Anterior cingulate cortex (tissue), 58 donors: Measurements from ENCODE around the gene SCRN3.
"Not testable (repeated sequence)": the region's sequence is repeated elsewhere in the genome, so short reads cannot be mapped to it uniquely, and the experiment has no call there.

Experiments used
- DNase-seq, 58 donors: peaks; one replicate each; lab custom pipeline; 2025; lab: John Stamatoyannopoulos, UW

SCRN3 gene, protein sequence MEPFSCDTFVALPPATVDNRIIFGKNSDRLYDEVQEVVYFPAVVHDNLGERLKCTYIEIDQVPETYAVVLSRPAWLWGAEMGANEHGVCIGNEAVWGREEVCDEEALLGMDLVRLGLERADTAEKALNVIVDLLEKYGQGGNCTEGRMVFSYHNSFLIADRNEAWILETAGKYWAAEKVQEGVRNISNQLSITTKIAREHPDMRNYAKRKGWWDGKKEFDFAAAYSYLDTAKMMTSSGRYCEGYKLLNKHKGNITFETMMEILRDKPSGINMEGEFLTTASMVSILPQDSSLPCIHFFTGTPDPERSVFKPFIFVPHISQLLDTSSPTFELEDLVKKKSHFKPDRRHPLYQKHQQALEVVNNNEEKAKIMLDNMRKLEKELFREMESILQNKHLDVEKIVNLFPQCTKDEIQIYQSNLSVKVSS

DNA sequence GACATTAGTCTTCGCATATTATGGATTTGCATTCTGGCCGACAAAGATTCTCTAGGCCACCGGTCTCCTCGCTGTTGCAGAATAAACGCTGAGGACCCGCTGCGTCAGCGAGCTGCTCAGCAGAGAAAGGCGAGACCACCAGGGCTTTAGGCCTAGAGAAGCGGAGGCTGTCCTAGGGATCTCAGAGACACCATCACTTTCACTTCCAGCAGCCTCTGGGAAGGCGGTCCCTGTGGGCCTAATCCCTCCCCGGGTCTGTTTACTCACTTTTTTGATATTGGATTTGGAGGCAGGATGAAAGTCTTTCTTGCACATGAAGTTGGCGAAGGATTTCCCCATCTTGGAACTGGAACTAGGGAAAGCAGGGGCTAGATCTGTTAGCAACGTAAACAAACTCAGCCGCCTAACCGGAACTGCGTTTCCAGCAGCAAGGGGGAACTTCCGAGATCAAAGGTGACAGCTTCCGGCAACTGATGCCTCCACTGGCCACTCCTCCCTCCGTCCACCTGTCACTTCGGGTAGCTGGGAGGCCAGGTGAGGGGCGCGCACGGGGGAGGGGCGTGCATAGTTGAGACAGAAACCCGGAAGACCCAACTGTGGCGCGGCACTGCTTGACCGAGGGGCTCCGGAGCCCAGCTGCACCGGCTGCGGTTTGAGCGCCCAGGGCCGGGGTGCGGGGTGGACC, at the start of gene SCRN3:
Gene SCRN3, plus strand, starts transcription at position 447 of the 685 bp plus-strand sequence. CDS start 2,554 bp downstream, outside the sequence.
- DNase-seq = peak; percentile 16 to 91 (median 76)

DNA sequence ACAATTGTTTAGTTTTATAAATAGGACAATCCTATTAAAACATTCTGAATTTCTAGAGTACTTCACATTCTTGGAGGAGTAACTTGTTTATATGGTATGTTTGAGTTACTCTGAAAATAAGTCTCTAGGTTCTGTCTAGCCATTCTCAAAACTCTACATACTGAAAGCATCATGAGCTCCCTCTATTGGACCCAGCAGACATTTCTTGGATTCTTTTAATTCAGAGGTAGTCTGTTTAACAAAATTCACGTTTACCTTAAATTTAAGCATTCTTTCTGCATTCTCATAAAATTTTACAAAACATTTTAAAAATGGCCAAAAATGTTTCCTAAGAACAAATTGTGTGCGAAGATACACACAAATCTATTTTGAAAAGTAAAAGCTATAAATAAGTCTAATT, 45.5 kb upstream of the SCRN3 start:
- DNase-seq = no peak

DNA sequence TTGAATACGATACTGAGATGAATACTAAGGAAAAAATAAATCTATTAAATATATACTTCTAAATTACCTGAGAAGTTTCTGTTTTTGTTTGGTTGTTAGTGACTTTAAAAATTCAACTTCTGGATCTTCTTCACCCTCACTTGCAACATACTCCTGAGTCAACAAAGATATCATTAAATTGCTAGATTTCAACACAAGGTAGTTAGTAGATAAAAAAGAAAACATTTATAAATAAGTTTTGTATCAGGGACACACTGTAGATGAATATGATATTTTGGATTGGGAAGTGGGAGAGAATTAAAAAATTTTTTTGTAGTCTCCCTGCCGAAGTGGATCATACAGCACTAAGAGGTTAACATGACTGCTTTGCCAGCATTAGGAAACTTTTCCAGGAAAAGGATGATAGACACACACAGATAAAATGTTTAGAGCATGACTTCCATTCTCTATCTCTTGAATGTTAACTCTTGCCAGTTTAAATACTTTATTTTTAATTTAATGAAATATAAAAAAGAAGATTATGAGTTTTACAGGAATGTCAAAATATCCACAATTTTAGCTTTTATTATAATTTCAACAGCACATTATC, 44.8 kb upstream of the SCRN3 start:
- DNase-seq = no peak

DNA sequence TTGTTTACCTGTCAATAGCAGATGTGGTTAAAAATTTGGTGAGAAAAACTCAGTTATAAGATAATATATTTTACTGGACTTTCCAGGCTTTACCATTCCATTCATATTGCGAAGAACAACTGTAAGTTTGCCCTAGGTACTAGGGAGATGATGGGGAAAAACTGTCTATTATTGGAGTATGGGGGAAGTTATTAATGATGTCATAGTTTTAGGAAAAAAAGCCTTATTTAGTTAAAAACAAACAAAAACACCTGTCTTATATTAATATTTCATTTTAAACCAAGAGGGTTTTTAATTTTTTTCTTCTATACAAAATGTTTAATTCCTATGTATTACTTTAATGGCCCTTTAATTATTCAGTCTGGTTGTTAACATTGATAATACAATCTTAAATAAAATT, 42.5 kb upstream of the SCRN3 start:
- no peak for DNase-seq

DNA sequence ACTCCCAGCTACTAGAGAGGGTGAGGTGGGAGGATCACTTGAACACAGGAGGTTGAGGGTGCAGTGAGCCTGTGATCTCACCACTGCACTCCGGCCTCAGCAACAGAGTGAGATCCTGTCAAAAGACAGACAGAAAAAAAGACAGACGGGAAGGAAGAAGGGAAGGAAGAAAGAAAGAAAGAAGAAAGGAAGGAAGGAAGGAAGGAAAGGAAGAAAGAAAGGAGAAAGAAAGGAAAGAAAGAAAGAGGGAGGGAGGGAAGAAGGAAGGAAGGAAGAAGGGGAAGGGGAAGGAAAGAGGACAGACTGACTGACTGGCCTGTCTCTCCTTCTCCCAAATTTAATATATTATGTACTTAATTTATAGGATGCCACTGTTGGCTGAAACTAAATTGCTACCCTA, 39.2 kb upstream of the SCRN3 start:
- DNase-seq = no peak

DNA sequence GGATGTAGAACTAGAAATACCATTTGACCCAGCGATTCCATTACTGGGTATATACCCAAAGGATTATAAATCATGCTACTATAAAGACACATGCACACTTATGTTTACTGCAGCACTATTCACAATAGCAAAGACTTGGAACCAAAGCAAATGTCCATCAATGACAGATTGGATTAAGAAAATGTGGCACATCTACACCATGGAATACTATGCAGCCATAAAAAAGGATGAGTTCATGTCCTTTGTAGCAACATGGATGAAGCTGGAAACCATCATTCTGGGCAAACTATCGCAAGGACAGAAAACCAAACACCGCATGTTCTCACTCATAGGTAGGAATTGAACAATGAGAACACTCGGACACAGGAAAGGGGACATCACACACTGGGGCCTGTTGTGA, 35.9 kb upstream of the SCRN3 start:
- DNase-seq = not testable (repeated sequence)

DNA sequence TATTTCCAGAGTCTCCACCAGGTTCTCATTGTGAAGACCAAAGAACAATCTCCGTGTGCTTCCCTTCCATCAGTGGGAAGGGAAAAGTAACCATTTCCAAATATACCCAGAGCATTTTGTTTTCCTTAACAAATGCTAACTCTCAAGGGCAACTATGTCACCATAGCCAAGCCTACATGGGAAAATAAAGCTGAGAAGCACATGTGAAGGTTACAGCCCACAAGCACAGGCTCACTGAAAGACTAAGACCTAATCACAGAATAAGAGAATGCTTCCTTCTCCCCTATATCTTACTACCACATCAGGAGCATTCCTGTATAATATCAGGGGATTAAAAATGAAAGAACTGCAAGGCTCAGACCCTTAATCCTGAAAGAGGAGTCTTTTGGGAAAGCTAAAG, 32.6 kb upstream of the SCRN3 start:
- DNase-seq = no peak

DNA sequence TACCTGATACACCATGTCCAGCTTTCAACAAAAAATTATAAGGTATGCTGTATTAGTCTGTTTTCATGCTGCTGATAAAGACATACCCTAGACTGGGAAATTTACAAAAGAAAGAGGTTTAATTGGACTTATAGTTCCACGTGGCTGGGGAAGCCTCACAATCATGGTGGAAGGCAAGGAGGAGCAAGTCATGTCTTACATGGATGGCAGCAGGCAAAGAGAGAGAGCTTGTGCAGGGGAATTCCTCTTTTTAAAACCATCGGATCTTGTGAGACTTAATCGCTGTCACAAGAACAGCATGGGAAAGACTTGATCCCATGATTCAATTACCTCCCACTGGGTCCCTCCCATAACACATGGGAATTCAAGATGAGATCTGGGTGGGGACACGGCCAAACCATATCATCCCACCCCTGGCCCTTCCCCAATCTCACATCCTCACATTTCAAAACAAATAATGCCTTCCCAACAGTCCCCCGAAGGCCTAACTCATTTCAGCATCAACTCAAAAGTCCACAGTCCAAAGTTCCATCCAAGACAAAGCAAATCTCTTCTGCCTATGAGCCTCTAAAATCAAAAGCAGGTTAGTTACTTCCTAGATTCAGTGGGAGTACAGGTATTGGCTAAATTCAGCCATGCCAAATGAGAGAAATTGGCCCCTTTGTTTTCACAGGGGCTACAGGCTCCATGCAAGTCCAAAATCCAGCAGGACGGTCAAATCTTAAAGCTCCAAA, 31.9 kb upstream of the SCRN3 start:
- DNase-seq = not testable (repeated sequence)

DNA sequence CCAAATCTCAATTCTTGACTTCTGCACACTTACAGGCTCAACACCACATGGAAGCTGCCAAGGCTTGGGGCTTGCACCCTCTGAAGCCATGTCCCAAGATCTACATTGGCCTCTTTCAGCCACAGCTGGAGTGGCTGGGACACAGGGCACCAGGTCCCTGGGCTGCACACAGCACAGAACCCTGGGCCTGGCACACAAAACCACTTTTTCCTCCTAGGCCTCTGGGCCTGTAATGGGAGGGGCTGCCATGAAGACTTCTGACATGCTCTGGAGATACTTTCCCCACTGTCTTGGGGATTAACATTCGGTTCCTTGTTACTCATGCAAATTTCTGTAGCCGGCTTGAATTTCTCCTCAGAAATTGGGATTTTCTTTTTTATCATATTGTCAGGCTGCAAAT, 30.9 kb upstream of the SCRN3 start:
- DNase-seq = no peak

DNA sequence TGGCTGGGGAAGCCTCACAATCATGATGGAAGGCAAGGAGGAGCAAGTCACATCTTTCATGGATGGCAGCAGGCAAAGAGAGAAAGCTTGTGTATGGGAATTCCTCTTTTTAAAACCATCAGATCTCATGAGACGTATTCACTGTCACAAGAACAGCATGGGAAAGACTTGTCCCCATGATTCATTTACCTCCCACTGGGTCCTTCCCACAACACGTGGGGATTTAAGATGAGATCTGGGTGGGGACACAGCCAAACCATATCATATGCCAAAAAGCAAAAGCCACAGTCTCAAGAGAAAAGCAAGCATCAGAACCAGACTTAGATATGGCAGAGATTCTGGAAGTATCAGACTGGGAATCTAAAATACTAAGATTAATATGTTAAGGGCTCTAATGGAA, 30.0 kb upstream of the SCRN3 start:
- no peak for DNase-seq

DNA sequence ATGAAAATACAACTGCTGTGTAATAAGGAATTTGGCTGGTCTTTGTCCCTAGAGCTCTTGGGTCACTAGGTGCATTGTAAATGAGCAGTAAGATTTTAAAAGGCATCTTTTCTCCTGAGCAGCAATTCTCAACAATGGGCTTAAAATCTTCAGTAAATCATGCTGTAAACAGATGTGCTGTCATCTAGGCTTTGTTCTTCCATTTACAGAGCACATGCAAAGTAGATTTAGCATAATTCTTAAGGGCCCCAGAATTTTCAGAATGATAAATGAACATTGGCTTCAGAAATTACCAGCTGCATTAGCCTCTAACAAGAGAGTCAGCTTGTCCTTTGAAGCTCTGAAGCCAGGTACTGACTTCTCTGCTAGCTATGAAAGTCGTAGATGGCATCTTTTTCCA, 26.8 kb upstream of the SCRN3 start:
- no peak for DNase-seq

DNA sequence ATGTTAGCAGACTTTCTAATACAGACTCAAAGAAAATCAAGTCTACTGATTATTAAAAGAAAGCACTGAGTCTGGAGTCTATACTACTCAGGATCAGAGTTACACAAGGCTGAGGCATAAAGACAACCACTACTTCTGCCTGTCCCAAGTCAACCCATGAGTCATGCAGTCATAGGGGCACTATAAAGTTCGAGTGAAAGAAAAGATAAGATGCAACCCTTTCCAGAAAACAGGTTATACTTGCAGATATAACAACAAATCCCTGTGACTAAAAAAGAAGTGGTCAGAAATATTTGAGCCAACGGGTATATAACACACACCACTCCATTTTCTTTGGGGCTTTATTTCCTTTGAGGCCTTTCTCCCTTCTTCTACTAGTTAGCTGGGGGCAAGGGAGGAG, 18.6 kb upstream of the SCRN3 start:
- no peak for DNase-seq

DNA sequence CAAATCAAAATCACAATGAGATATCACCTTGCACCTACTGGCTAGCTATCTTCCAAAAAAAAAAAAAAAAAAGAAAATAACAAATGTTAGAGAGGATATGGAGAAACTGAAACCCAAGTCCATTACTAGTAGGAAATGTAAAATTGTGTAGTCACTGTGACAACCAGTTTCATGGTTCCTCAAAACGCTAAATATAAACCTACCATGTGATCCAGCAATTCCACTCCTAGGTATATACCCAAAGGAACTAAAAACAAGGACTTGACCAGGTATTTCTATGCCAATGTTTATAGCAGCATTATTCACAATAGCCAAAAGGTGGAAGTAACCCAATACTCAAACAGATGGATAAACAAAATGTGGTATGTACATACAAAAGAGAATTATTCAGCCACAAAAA, 11.7 kb upstream of the SCRN3 start:
- no peak for DNase-seq

DNA sequence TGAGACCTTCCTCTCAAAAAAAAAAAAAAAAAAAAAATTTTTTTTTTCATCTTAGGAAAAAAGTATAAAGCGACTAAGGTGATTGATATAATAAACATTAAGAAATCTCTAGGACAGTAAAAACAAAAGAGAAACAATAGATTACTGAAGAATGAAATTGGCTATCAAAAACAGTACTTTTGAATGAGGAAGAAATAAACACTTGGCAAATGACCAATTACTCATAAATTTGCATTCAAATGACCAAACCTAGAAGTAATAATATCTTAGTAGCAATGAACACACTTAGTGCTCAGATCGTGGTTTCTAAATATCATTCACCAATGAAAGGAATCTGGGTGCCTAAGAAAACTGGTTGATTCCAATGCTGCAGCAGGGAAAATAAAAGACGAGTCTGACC, 10.3 kb upstream of the SCRN3 start:
- DNase-seq = no peak

DNA sequence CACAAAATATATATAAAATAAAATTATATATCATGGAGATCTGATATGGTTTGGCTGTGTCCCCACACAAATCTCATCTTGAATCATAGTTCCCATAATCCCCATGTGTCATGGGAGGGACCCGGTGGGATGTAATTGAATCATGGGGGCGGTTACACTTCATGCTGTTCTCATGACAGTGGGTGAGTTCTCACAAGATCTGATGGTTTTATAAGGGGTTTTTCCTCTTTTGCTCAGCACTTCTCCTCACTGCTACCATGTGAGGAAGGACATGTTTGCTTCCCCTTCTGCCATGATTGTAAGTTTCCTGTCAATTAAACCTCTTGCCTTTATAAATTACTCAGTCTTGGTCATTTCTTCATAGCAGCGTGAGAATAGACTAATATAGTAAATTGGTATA, 6.8 kb upstream of the SCRN3 start:
- not testable (repeated sequence) for DNase-seq

DNA sequence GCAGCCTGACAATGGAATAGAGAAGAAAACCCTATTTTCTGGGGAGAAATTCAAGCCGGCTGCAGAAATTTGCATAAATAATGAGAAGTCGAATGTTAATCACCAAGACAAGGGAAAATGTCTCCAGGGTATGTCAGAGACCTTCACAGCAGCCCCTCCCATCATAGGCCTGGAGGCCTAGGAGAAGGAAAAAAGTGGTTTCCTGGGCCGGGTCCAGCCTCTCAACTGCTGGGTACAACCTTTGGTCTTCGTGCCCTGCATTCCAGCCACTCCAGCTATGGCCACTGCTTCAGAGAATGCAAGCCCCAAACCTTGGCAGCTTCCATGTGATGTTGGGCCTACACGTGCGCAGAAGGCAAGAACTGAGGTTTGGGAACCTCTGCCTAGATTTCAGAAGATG, 6.0 kb upstream of the SCRN3 start:
- no peak for DNase-seq

DNA sequence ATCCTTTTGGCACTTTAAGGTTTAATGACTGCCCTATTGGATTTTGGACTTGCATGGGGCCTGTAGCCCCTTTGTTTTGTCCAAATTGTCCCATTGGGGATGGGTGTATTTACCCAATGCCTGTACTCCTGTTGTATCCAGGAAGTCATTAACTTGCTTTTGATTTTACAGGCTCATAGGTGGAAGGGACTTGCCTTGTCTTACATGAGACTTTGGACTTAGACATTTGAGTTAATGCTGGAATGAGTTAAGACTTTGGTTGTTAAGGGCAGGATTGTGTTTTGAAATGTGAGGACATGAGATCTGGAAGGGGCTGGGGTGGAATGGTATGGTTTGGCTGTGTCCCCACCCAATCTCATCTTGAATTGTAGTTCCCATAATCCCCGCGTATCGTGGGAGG, 5.2 kb upstream of the SCRN3 start:
- not testable (repeated sequence) for DNase-seq

DNA sequence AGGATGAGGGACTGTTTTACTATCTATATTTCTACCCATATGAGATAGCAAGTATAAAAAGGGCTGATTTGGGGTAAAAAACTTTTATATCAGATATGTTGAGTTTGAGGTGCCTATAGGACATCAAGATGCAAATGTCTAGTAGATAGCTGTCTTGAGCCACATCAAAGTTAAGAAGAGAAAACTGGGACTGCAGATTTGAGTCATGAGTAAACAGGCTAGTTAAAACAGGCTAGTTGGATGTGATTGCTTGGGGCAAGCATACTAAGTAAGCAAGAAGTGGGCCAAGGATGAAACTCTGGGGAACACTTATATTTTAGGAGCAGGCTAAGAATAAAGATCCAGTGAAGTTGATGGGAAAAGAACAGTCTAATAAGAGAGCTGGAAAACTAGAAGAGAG, 2.8 kb upstream of the SCRN3 start:
- no peak for DNase-seq

DNA sequence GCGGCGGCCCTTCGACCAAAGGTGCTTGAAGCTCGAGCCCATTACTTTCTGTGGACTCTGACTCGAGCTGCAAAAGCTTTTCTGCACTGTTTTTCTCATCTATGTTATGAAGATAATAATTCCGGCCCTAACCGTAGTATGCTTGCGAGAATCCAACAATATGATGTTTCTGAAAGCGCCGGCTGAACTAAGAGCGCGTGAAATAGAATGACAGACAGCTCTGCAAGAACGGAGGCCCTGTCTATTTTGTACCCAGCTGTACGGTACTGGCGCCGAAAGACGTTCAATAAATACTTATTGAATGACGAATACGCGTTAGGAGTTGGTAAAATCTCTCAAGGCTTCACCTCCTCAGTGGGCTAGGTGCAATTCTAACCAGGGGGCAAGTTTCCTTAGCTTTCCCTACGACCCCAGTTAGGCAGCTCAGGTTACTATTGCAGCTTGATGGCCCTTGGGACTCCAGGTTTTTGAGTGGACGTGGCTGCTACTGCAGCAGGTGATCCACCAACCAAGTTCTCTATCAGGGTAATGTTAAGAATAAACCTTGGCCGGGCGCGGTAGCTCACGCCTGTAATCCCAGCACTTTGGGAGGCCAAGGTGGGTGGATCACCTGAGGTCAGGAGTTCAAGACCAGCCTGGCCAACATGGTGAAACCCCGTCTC, 570 bp downstream of the SCRN3 start:
- peak in 1 of 58 donors; percentile 37 for DNase-seq

DNA sequence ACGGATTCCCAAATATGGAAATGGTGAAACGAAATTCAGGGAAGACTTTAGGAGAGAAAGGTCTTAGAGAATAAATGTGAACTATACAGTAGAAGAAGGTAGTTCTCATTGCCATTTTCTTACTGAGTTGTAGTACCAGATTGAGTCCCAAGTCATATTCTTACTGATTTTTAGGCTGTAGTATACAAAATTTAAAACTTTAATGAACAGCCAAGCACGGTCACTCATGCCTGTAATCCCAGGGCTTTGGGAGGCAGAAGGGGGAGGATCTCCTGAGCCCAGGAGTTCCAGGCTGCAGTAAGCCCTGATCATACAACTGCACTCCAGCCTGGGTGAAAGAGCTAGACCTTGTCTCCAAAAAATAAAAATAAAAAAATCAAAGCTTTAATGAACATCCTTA, 2.2 kb downstream of the SCRN3 start:
- DNase-seq = no peak
